ENCODE data around the gene HS6ST2.
"Not testable (repeated sequence)": the region's sequence is repeated elsewhere in the genome, so short reads cannot be mapped to it uniquely, and the experiment has no call there.

Gene HS6ST2

GRCh38 chrX:132957211-132958090 lies 978 bp downstream of the HS6ST2 start:
- no peak for FAIRE-seq
- TF ChIP-seq CTCF (IDR thresholded peaks at IDR 0.05; ENCODE audit: insufficient read depth, missing control alignments) = no peak
- no peak for DNase-seq (ENCODE audit: insufficient read length, low spot score)

GRCh38 chrX:132956421-132957210 lies 1.8 kb downstream of the HS6ST2 start:
- no peak for FAIRE-seq
- no peak for DNase-seq (ENCODE audit: insufficient read length, low spot score)
- TF ChIP-seq CTCF (IDR thresholded peaks at IDR 0.05; ENCODE audit: insufficient read depth, missing control alignments) = no peak

- DNase-seq (ENCODE audit: insufficient read length, low spot score) = no peak
- TF ChIP-seq CTCF (IDR thresholded peaks at IDR 0.05; ENCODE audit: insufficient read depth, missing control alignments) = peak; percentile 6
These were observed 2.7 kb downstream of the HS6ST2 start for GRCh38 chrX:132955690-132956089.

GRCh38 chrX:132954323-132954722 lies 4.1 kb downstream of the HS6ST2 start:
- DNase-seq (ENCODE audit: insufficient read length, low spot score) (no peak), FAIRE-seq (no peak)
- no peak for TF ChIP-seq CTCF (IDR thresholded peaks at IDR 0.05; ENCODE audit: insufficient read depth, missing control alignments)

More at GRCh38 chrX:132955690-132956089, 2.7 kb downstream of the HS6ST2 start:
- no peak for FAIRE-seq

GRCh38 chrX:132953354-132953753 lies 5.1 kb downstream of the HS6ST2 start:
- TF ChIP-seq CTCF (IDR thresholded peaks at IDR 0.05; ENCODE audit: insufficient read depth, missing control alignments) = no peak
- DNase-seq (ENCODE audit: insufficient read length, low spot score) (no peak), FAIRE-seq (no peak)

GRCh38 chrX:132948648-132949260 lies 9.7 kb downstream of the HS6ST2 start:
- DNase-seq (ENCODE audit: insufficient read length, low spot score) = no peak
- FAIRE-seq = no peak
- TF ChIP-seq CTCF (IDR thresholded peaks at IDR 0.05; ENCODE audit: insufficient read depth, missing control alignments) = peak; percentile 5

GRCh38 chrX:132945055-132945599 lies 13.3 kb downstream of the HS6ST2 start:
- not testable (repeated sequence) for DNase-seq (ENCODE audit: insufficient read length, low spot score); FAIRE-seq
